ENCODE results near the gene HSPA8. TPM values are rescaled to one million over a fixed set of nuclear protein-coding genes. Genes with fewer than 3 reads are reported as not detected.
A peak's percentile ranks its signal among the peaks of the same experiment; 100 is the strongest.

HSPA8 gene
- total and polyA plus RNA-seq, 2 experiments from 2014 or later = 826 to 2,903 TPM

DNA sequence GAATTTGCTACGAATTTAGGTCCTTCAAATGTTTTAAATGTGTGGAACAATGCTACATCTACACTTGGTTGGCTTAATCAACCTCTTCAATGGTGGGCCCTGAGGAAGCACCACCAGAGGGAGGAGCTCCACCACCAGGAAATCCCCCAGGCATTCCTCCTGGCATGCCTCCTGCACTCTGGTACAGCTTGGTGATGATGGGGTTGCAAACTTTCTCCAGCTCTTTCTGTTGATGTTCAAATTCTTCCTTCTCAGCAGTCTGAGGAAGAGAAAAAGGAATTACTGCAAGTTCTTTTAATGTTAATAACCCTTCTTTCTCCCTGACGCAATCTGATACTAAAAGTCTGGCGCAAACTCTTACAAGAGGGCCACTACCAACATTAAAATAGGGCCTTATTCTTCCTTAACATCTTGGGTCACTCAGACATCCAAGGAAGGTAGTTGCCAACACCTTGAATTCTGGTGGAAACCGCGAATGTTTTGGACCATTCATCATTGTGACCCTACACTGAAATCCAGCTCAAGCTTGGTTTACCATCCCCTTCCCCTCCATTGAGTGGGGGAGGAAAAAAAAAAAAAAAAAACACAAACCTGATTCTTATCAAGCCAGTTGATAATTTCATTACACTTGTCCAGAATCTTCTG lies 4.2 kb downstream of the HSPA8 start:
- Histone ChIP-seq H3K27ac (ENCODE audit: low read depth) (peak overlapping the region; percentile 85), H4K20me1 (replicated peaks; ENCODE audit: insufficient read depth) (peaks cover 59% of the 10 kb centered on the region), H2AFZ (no peak overlapping the region), H3K79me2 (replicated peaks; ENCODE audit: insufficient read depth) (peaks cover 46% of the 10 kb centered on the region), H3K27me3 (ENCODE audit: insufficient read depth) (no peaks in the 10 kb centered on the region), H3K9me2 (ENCODE audit: insufficient read depth) (no peaks in the 10 kb centered on the region), H3K4me2 (0 out of 2 replicates have a peak overlapping the region, but pooled peaks have one; percentile 33), H3K36me3 (ENCODE audit: insufficient read depth) (peaks cover 57% of the 10 kb centered on the region), H3K4me3 (peak overlapping the region; percentile 99; the same call in 1 of the 2 replicates), H3K4me1 (ENCODE audit: insufficient read depth) (peaks cover 21% of the 10 kb centered on the region), H3F3A (replicated peaks; ENCODE audit: low read depth) (peaks cover 77% of the 10 kb centered on the region)
- TF ChIP-seq NANOG (IDR thresholded peaks at IDR 0.05; ENCODE audit: borderline replicate concordance) (no peak), JUNB (IDR thresholded peaks at IDR 0.05; ENCODE audit: unreplicated experiment) (no peak), CREB1 (CRISPR knock-in tag; IDR thresholded peaks at IDR 0.05; ENCODE audit: low read depth) (no peak), EZH2 (IDR thresholded peaks at IDR 0.05; ENCODE audit: low read depth, unreplicated experiment) (no peak), ZNF114 (CRISPR knock-in tag; IDR thresholded peaks at IDR 0.05) (no peak), ETS1 (IDR thresholded peaks at IDR 0.05) (no peak), CTCF (conservative IDR thresholded peaks at IDR 0.05; ENCODE audit: low read depth in 2 of 2) (no peak; a peak in 1 of 4 replicates), STAT1 (IDR thresholded peaks at IDR 0.05; ENCODE audit: unreplicated experiment) (no peak), ZNF331 (CRISPR knock-in tag; IDR thresholded peaks at IDR 0.05; ENCODE audit: low read depth) (no peak), ZNF462 (CRISPR knock-in tag; IDR thresholded peaks at IDR 0.05) (no peak), POLR2AphosphoS5 (IDR thresholded peaks at IDR 0.05; ENCODE audit: low read depth) (no peak), EZH2phosphoT487 (IDR thresholded peaks at IDR 0.05; ENCODE audit: unreplicated experiment) (no peak)
- TF ChIP-seq, protein P1, sequence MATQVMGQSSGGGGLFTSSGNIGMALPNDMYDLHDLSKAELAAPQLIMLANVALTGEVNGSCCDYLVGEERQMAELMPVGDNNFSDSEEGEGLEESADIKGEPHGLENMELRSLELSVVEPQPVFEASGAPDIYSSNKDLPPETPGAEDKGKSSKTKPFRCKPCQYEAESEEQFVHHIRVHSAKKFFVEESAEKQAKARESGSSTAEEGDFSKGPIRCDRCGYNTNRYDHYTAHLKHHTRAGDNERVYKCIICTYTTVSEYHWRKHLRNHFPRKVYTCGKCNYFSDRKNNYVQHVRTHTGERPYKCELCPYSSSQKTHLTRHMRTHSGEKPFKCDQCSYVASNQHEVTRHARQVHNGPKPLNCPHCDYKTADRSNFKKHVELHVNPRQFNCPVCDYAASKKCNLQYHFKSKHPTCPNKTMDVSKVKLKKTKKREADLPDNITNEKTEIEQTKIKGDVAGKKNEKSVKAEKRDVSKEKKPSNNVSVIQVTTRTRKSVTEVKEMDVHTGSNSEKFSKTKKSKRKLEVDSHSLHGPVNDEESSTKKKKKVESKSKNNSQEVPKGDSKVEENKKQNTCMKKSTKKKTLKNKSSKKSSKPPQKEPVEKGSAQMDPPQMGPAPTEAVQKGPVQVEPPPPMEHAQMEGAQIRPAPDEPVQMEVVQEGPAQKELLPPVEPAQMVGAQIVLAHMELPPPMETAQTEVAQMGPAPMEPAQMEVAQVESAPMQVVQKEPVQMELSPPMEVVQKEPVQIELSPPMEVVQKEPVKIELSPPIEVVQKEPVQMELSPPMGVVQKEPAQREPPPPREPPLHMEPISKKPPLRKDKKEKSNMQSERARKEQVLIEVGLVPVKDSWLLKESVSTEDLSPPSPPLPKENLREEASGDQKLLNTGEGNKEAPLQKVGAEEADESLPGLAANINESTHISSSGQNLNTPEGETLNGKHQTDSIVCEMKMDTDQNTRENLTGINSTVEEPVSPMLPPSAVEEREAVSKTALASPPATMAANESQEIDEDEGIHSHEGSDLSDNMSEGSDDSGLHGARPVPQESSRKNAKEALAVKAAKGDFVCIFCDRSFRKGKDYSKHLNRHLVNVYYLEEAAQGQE (IDR thresholded peaks at IDR 0.05; ENCODE audit: unreplicated experiment) = no peak
- Mint-ChIP-seq H3K36me3 (ENCODE audit: low read depth) (peaks cover 83% of the 10 kb centered on the region), H3K4me1 (peaks cover 36% of the 10 kb centered on the region), H3K27ac (peak overlapping the region; percentile 4; the same call in 1 of the 2 replicates), H3K4me3 (peak overlapping the region; percentile 100; the same call in 2 of the 3 replicates), H3K9me3 (peaks cover 16% of the 10 kb centered on the region; the same call in 2 of the 3 replicates), H3K27me3 (ENCODE audit: insufficient read depth, low read depth, poor library complexity) (peaks cover 47% of the 10 kb centered on the region)
- no peak for ATAC-seq
- no peak for DNase-seq (ENCODE audit: low spot score)
